ENCODE data around the gene TOMM40. TPM values are rescaled to one million over a fixed set of nuclear protein-coding genes. Genes with fewer than 3 reads are reported as not detected.
A peak's percentile ranks its signal among the peaks of the same experiment; 100 is the strongest.

The TOMM40 gene
- total RNA-seq, 1 experiment from 2014 or later = 180 TPM

- no peak overlapping the region for H2BK20ac ChIP-seq (ENCODE audit: low read depth, low read length, poor library complexity, severe bottlenecking)
- no peak overlapping the region for H2BK120ac ChIP-seq (ENCODE audit: low read depth, low read length, poor library complexity, severe bottlenecking)
- no peak overlapping the region for H2AFZ ChIP-seq (ENCODE audit: low read length)
- no peaks in the 10 kb centered on the region for H3K23me2 ChIP-seq (ENCODE audit: insufficient read length, low read depth, low read length, poor library complexity, severe bottlenecking)
- H3K4me1 Mint-ChIP-seq = peaks cover 10 to 23% of the 10 kb centered on the region in 2 experiments
- H3K23ac ChIP-seq (ENCODE audit: insufficient read length, low read depth, low read length) = no peak overlapping the region
- no peak overlapping the region for H3K9ac ChIP-seq (ENCODE audit: extremely low read depth, insufficient read length, low read length)
- H4K8ac ChIP-seq (replicated peaks; ENCODE audit: insufficient read length, low read depth, low read length) = no peak overlapping the region
- H3K14ac ChIP-seq (ENCODE audit: insufficient read depth, low read length) = no peak overlapping the region
- no peak overlapping the region for H3K56ac ChIP-seq (ENCODE audit: insufficient read length, low read depth, low read length)
- H3K27ac ChIP-seq (ENCODE audit: insufficient read length, low read depth, low read length) = no peak overlapping the region
- H3K27me3 Mint-ChIP-seq (ENCODE audit: low read depth) = no peaks in the 10 kb centered on the region
- H3K27me3 ChIP-seq (ENCODE audit: insufficient read depth, low read length) = no peaks in the 10 kb centered on the region
- H3K27ac Mint-ChIP-seq = 0 out of 7 replicates have a peak overlapping the region, but pooled peaks of 1 of the 3 experiments have one; percentile 30
- TF ChIP-seq CTCF (conservative IDR thresholded peaks at IDR 0.05) = no peak
- H2BK5ac ChIP-seq (ENCODE audit: insufficient read length, low read length) = no peak overlapping the region
- no peaks in the 10 kb centered on the region for H4K20me1 ChIP-seq (ENCODE audit: control insufficient read depth, insufficient read depth, insufficient read length)
- H3K9me3 Mint-ChIP-seq = no peaks in the 10 kb centered on the region
- H3K79me2 ChIP-seq (ENCODE audit: insufficient read depth, low read length) = peaks cover 16% of the 10 kb centered on the region; the same call in 1 of the 2 replicates
- no peak overlapping the region for H4K5ac ChIP-seq (ENCODE audit: insufficient read length, low read depth, low read length)
- H3T11ph ChIP-seq (ENCODE audit: low read length) = no peak overlapping the region
- H2BK15ac ChIP-seq (ENCODE audit: low read depth, low read length) = no peak overlapping the region
- H4K91ac ChIP-seq (ENCODE audit: insufficient read length, low read depth, low read length) = no peak overlapping the region
- H3K4me1 ChIP-seq (ENCODE audit: insufficient read depth, low read length) = no peaks in the 10 kb centered on the region
- H2BK12ac ChIP-seq (ENCODE audit: insufficient read length, low read depth, low read length) = no peak overlapping the region
- no peak overlapping the region for H3K18ac ChIP-seq (ENCODE audit: insufficient read length, low read depth, low read length)
- peaks cover 11% of the 10 kb centered on the region for H3K79me1 ChIP-seq (ENCODE audit: insufficient read depth, low read depth, low read length, poor library complexity, severe bottlenecking)
- peaks cover 11 to 52% (median 50%) of the 10 kb centered on the region in 3 experiments for H3K36me3 Mint-ChIP-seq (ENCODE audit: insufficient read depth in 1 of 3, low read depth in 3 of 3)
- no peak overlapping the region for H2AK5ac ChIP-seq (ENCODE audit: insufficient read length, low read length)
- H3K4me3 Mint-ChIP-seq = no peak overlapping the region
- no peak overlapping the region for H3K4ac ChIP-seq (ENCODE audit: low read depth, low read length)
- no peak for DNase-seq
- WGBS (ENCODE audit: extremely low coverage, insufficient read length, low lambda C conversion rate) = no CpG with 5 or more reads among the region's 1 CpG
- H3K9me3 ChIP-seq (ENCODE audit: control insufficient read depth, low read depth, low read length) = no peaks in the 10 kb centered on the region
- H3K4me2 ChIP-seq (ENCODE audit: insufficient read depth, insufficient read length, low read length) = no peak overlapping the region
These were observed 35.4 kb upstream of the TOMM40 start for GRCh38 chr19:44855606-44856005.
